Left lung (tissue), 10 donors: Measurements from ENCODE around the gene ZNF281. TPM values are rescaled to one million over a fixed set of nuclear protein-coding genes. Genes with fewer than 3 reads are reported as not detected.

ENCODE experiments used
- ATAC-seq: fragments of 200-7000 bp; cut with Tn5 transposase; one replicate; pipeline ENCODE4 v1.9.1; 2020; ENCODE audit warnings: moderate library complexity
- DNase-seq, 4 donors: peaks; one replicate each; pipeline ENCODE4 v3.0.0-alpha.2; 2013 to 2020
- H3K27ac ChIP-seq, 2 donors: fragments of 200-600 bp; sonication (generic) in 1 of 2; one replicate each; pipeline versions ENCODE4 v1.5.0 to v1.8.0; 2020 to 2021
- H3K27me3 ChIP-seq, 2 donors: fragments of 200-600 bp; sonication (generic) in 1 of 2; one replicate each; pipeline versions ENCODE4 v1.5.0 to v1.8.0; 2020 to 2021
- H3K36me3 ChIP-seq, 2 donors: fragments of 200-600 bp; sonication (generic) in 1 of 2; one replicate each; pipeline versions ENCODE4 v1.5.0 to v1.8.0; 2020 to 2021
- H3K4me1 ChIP-seq, 2 donors: fragments of 200-600 bp; one replicate each; pipeline ENCODE4 v1.8.0; 2021
- H3K4me3 ChIP-seq, 2 donors: fragments of 200-600 bp; sonication (generic) in 1 of 2; one replicate each; pipeline versions ENCODE4 v1.5.0 to v1.8.0; 2020 to 2021; ENCODE audit warnings: mild to moderate bottlenecking in 1 of 2
- H3K9me3 ChIP-seq, 2 donors: fragments of 200-600 bp; sonication (generic) in 1 of 2; one replicate each; pipeline versions ENCODE4 v1.5.0 to v1.8.0; 2020 to 2021
- intact Hi-C, 2 donors: fragments of 100-400 bp; cut with DNase I; formaldehyde crosslinking; loops; one replicate each; pipeline versions ENCODE4 v1.11.2 to v1.14.2; 2022
- polyA plus RNA-seq, 6 donors: library from polyadenylated mRNA; unstranded; fragments of 120-200 nt; gene quantifications; one replicate each; pipeline ENCODE4 v1.2.1, GENCODE V29; 2013; ENCODE audit not compliant: insufficient read length in 6 of 6
- total RNA-seq, 2 donors: library from RNA; stranded (reverse); fragmentation: NEBNext Ultra II Directional; extraction: Animal tissue kit (Norgen Biotek cat#: 25700); gene quantifications; one replicate each; pipeline ENCODE4 v1.2.1, GENCODE V29; 2021
- TF ChIP-seq, protein P1 (sequence below), 2 donors: fragments of 200-600 bp; sonication (generic) in 1 of 2; IDR thresholded peaks; one replicate each; pipeline versions ENCODE4 v1.5.0 to v1.8.0; 2021; ENCODE audit warnings: antibody characterized with exemption in 2 of 2
- donor health status: DM: no; HTN: yes; CAD: no.
- donor health status: DM: no; HTN: no; CAD: no.

The ZNF281 gene
- total and polyA plus RNA-seq, 8 donors, result 18.1 to 28.9 (median 26.3) TPM

DNA sequence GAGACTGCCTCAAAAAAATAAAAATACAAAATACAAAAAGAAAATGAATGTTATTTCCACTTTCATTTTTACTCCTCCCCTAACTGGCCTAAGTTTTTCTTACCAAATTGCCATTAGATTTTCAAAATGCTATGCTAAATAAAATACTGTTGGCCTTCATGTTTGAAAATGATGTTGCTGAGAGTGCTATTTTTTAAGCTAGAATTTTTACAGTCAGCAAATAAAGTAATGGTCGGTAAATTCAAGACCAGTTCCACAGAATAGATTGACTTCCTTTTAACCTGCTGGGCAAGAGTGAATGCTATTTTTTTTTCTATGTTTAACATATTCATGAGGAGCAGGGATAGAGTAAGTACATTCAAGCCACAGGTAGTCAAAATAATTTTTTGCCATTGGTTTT lies 31.7 kb downstream of the ZNF281 start:
- Histone ChIP-seq H3K36me3 (no peaks in the 10 kb centered on the region), H3K4me3 (no peak overlapping the region), H3K27ac (no peak overlapping the region), H3K4me1 (peaks cover 0 to 7% of the 10 kb centered on the region in 2 donors), H3K9me3 (no peaks in the 10 kb centered on the region), H3K27me3 (no peaks in the 10 kb centered on the region)
- ATAC-seq (no peak), DNase-seq (no peak)
- TF ChIP-seq, protein P1, sequence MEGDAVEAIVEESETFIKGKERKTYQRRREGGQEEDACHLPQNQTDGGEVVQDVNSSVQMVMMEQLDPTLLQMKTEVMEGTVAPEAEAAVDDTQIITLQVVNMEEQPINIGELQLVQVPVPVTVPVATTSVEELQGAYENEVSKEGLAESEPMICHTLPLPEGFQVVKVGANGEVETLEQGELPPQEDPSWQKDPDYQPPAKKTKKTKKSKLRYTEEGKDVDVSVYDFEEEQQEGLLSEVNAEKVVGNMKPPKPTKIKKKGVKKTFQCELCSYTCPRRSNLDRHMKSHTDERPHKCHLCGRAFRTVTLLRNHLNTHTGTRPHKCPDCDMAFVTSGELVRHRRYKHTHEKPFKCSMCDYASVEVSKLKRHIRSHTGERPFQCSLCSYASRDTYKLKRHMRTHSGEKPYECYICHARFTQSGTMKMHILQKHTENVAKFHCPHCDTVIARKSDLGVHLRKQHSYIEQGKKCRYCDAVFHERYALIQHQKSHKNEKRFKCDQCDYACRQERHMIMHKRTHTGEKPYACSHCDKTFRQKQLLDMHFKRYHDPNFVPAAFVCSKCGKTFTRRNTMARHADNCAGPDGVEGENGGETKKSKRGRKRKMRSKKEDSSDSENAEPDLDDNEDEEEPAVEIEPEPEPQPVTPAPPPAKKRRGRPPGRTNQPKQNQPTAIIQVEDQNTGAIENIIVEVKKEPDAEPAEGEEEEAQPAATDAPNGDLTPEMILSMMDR (IDR thresholded peaks at IDR 0.05), result no peak
- intact Hi-C loops, result no loop called here

DNA sequence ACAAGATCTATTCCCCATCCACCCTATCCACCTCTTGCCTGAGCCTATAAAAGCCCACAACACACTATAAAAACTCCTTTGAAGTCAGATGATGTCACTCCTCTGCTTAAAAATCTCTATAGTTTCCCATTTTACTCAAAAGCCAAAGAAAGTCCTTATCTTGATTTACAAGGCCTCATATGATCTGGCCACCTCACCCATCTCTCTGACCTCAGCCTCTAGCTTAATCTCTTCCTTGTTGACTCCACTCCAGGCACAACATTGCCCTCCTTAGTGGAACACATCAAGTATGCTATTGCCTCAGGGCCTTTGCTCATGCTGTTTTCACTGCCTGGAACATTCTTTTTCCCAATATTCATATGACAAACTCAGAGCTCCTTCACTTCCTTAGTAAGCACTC lies 33.3 kb downstream of the ZNF281 start:
- intact Hi-C loops, result no loop called here
- TF ChIP-seq, protein P1 (IDR thresholded peaks at IDR 0.05), result no peak
- H3K36me3 ChIP-seq, result no peaks in the 10 kb centered on the region
- H3K9me3 ChIP-seq, result no peaks in the 10 kb centered on the region
- DNase-seq, result no peak
- no peak for ATAC-seq
- H3K4me3 ChIP-seq, result no peak overlapping the region
- H3K4me1 ChIP-seq, result peaks cover 0 to 14% of the 10 kb centered on the region in 2 donors
- H3K27me3 ChIP-seq, result no peaks in the 10 kb centered on the region
- no peak overlapping the region for H3K27ac ChIP-seq

DNA sequence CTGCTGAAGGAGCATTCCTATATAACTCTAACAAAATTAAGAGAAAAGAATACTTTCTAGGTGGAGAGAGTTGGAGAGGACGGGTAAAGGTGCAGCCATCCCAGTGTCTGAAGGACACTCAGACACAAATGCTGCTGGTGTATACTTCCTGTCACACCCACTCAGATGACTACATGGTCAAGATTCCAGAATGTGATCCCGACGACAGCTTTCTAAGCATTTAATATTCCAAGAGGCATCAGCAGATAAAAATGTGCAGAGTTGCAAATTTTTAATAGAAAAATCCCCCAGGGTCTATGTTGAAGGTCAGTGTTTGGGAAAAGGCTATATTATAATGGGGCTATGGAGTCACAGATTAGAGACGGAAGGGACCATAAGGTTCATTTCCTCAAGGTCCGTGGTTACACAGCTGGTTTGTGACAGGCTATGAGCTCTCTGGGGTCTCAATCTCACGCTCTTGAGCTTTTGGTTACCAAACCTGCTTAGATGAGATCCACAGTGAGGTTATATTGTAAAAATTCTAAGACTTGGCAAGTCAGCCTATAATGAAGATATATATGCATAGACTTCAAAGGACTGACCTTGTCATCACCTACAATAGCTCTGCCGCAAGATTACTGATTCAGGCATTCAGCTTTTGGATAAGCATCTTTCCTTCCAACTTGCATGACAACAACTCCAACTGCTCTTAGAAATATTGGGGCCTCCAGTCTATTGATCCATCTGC lies 35.1 kb downstream of the ZNF281 start:
- no peaks in the 10 kb centered on the region for H3K9me3 ChIP-seq
- H3K4me1 ChIP-seq, result peaks cover 0 to 12% of the 10 kb centered on the region in 2 donors
- no peak overlapping the region for H3K27ac ChIP-seq
- DNase-seq (no peak), ATAC-seq (no peak)
- intact Hi-C loops, result no loop called here
- no peaks in the 10 kb centered on the region for H3K27me3 ChIP-seq
- no peak overlapping the region for H3K4me3 ChIP-seq
- TF ChIP-seq, protein P1 (IDR thresholded peaks at IDR 0.05), result no peak
- no peaks in the 10 kb centered on the region for H3K36me3 ChIP-seq

DNA sequence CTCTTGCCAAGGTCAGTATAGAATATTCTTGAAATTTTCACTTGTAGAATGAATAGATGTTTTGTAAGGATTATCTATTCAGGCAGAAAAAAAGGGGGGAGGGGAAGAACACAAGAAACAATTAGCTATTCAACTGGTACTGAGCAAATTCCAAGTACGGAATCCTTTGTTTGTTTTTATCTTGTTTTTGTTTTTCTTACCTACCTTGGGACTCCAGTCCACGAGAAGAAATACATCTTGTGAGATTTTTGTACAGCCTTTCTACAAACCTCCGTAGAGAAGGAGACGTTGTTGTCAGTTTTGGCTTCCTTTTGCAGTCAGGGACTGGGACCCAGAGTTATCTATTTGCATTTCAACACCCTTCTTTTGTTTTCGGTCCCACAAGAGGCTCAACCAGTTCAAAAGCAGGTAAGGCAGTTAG lies 36.0 kb downstream of the ZNF281 start:
- intact Hi-C loops, result no loop called here
- no peak overlapping the region for H3K4me3 ChIP-seq
- no peak for ATAC-seq

DNA sequence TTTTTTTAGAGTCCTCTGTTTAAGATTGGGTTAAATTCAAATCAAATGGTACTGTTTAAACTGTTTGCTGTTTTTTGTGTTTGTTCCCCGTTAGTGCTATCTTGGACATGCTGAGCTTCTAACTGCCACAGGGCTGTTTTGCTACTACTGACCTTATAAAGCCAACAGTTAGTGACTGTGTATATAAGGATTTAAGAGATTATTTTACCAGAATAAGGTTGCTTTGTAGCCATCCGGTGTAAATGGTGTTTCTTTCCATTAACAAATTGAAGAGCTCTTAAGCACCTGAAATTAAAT lies 37.0 kb downstream of the ZNF281 start:
- no peaks in the 10 kb centered on the region for H3K36me3 ChIP-seq
- intact Hi-C loops, result no loop called here
- H3K4me3 ChIP-seq, result no peak overlapping the region
- H3K27ac ChIP-seq, result no peak overlapping the region
- ATAC-seq (no peak), DNase-seq (no peak)
- H3K9me3 ChIP-seq, result no peaks in the 10 kb centered on the region
- TF ChIP-seq, protein P1 (IDR thresholded peaks at IDR 0.05), result no peak
- H3K4me1 ChIP-seq, result peaks cover 0 to 20% of the 10 kb centered on the region in 2 donors
- no peaks in the 10 kb centered on the region for H3K27me3 ChIP-seq

More for the DNA sequence above, 36.0 kb downstream of the ZNF281 start:
- Histone ChIP-seq H3K27ac (no peak overlapping the region), H3K36me3 (no peaks in the 10 kb centered on the region), H3K9me3 (no peaks in the 10 kb centered on the region), H3K27me3 (no peaks in the 10 kb centered on the region), H3K4me1 (peaks cover 0 to 11% of the 10 kb centered on the region in 2 donors)
- TF ChIP-seq, protein P1 (IDR thresholded peaks at IDR 0.05), result no peak
- DNase-seq, result no peak
